GM23338 (cell line): ENCODE data around the gene MAGI3. TPM values are rescaled to one million over a fixed set of nuclear protein-coding genes. Genes with fewer than 3 reads are reported as not detected.

Experiments used
- ATAC-seq: fragments of 200-7000 bp; cut with Tn5 transposase; 3 replicates; pipeline ENCODE4 v1.9.1; 2020
- DNase-seq: peaks from one replicate; pipeline ENCODE4 v3.0.0-alpha.2; 2015; ENCODE audit warnings: low spot score
- H2AFZ ChIP-seq: fragments of 200-600 bp; sonication (generic); 2 replicates; pipeline ENCODE4 v1.8.0; 2016; ENCODE audit warnings: antibody characterized with exemption, mild to moderate bottlenecking, moderate library complexity
- H3F3A ChIP-seq: fragments of 200-600 bp; sonication (generic); replicated peaks from 2 replicates; pipeline ENCODE4 v1.8.0; 2017; ENCODE audit warnings: antibody characterized with exemption, mixed run types, low read depth
- H3K27ac ChIP-seq: fragments of 200-600 bp; sonication (generic); 2 replicates; pipeline ENCODE4 v1.6.1; 2016; ENCODE audit warnings: low read depth
- H3K27me3 ChIP-seq: fragments of 200-600 bp; sonication (generic); 2 replicates; pipeline ENCODE4 v1.8.0; 2016; ENCODE audit warnings: mild to moderate bottlenecking, mixed run types, moderate library complexity; ENCODE audit not compliant: insufficient read depth
- H3K36me3 ChIP-seq: fragments of 200-600 bp; sonication (generic); 2 replicates; pipeline ENCODE4 v1.8.0; 2016; ENCODE audit warnings: mild to moderate bottlenecking; ENCODE audit not compliant: insufficient read depth
- H3K4me1 ChIP-seq: fragments of 200-600 bp; sonication (generic); 2 replicates; pipeline ENCODE4 v1.8.0; 2016; ENCODE audit warnings: mild to moderate bottlenecking, moderate library complexity; ENCODE audit not compliant: insufficient read depth
- H3K4me2 ChIP-seq: fragments of 200-600 bp; sonication (generic); 2 replicates; pipeline ENCODE4 v1.7.1; 2017; ENCODE audit warnings: mixed run types
- H3K4me3 ChIP-seq: fragments of 200-600 bp; sonication (generic); 2 replicates; pipeline ENCODE4 v1.6.1; 2016; ENCODE audit warnings: mixed run types
- H3K79me2 ChIP-seq: fragments of 200-600 bp; sonication (generic); replicated peaks from 2 replicates; pipeline ENCODE4 v1.8.0; 2017; ENCODE audit warnings: mild to moderate bottlenecking; ENCODE audit not compliant: insufficient read depth
- H3K9me2 ChIP-seq: fragments of 200-600 bp; sonication (generic); 2 replicates; pipeline ENCODE4 v1.8.0; 2017; ENCODE audit not compliant: insufficient read depth
- H4K20me1 ChIP-seq: fragments of 200-600 bp; sonication (generic); replicated peaks from 2 replicates; pipeline ENCODE4 v1.8.0; 2017; ENCODE audit warnings: mild to moderate bottlenecking; ENCODE audit not compliant: insufficient read depth
- H3K27ac Mint-ChIP-seq: 2 replicates; pipeline ENCODE4 v1.8.0; 2020; ENCODE audit warnings: inconsistent platforms, mild to moderate bottlenecking, moderate library complexity, mixed read lengths
- H3K27me3 Mint-ChIP-seq: 3 replicates; pipeline ENCODE4 v1.8.0; 2022; ENCODE audit warnings: low read depth, mild to moderate bottlenecking, moderate library complexity, mixed read lengths, inconsistent platforms; ENCODE audit not compliant: insufficient read depth, poor library complexity
- H3K36me3 Mint-ChIP-seq: 3 replicates; pipeline ENCODE4 v1.8.0; 2021; ENCODE audit warnings: low read depth, mild to moderate bottlenecking, inconsistent platforms, moderate library complexity, mixed read lengths
- H3K4me1 Mint-ChIP-seq: 3 replicates; pipeline ENCODE4 v1.8.0; 2020; ENCODE audit warnings: mild to moderate bottlenecking, inconsistent platforms, mixed read lengths
- H3K4me3 Mint-ChIP-seq: 3 replicates; pipeline ENCODE4 v1.8.0; 2021; ENCODE audit warnings: moderate library complexity, mild to moderate bottlenecking, inconsistent platforms, mixed read lengths
- H3K9me3 Mint-ChIP-seq: 3 replicates; pipeline ENCODE4 v1.8.0; 2020; ENCODE audit warnings: moderate library complexity, mild to moderate bottlenecking, inconsistent platforms, mixed read lengths
- CREB1 ChIP-seq: fragments of 250-450 bp; sonication (Bioruptor Pico); IDR thresholded peaks from 2 replicates; pipeline ENCODE4 v1.5.0; 2020; ENCODE audit warnings: low read depth, mild to moderate bottlenecking, moderate library complexity
- CTCF ChIP-seq, 2 experiments: fragments of 200-600 bp in 1 of 2; sonication (generic) in 1 of 2; conservative IDR thresholded peaks; 2 replicates each; pipeline versions ENCODE4 v1.5.1 to v1.6.1; 2016 to 2017; ENCODE audit warnings: antibody characterized with exemption in 2 of 2, low read depth in 2 of 2, mild to moderate bottlenecking in 2 of 2, moderate library complexity in 1 of 2
- ETS1 ChIP-seq: IDR thresholded peaks from 2 replicates; pipeline ENCODE4 v1.6.1; 2016; ENCODE audit warnings: antibody characterized with exemption
- EZH2 ChIP-seq: fragments of 200-600 bp; sonication (generic); IDR thresholded peaks from one replicate; pipeline ENCODE4 v1.8.0; 2017; ENCODE audit warnings: antibody characterized with exemption, mild to moderate bottlenecking, low read depth; ENCODE audit not compliant: unreplicated experiment
- NANOG ChIP-seq: IDR thresholded peaks from 2 replicates; pipeline ENCODE4 v1.6.1; 2016; ENCODE audit warnings: antibody characterized with exemption, borderline replicate concordance
- POLR2AphosphoS5 ChIP-seq: IDR thresholded peaks from 2 replicates; pipeline ENCODE4 v1.6.1; 2016; ENCODE audit warnings: antibody characterized with exemption, low read depth
- REST ChIP-seq: IDR thresholded peaks from one replicate; pipeline ENCODE4 v1.6.1; 2018; ENCODE audit warnings: antibody characterized with exemption; ENCODE audit not compliant: unreplicated experiment
- STAT1 ChIP-seq: IDR thresholded peaks from one replicate; pipeline ENCODE4 v1.6.1; 2016; ENCODE audit warnings: antibody characterized with exemption; ENCODE audit not compliant: unreplicated experiment
- ZNF114 ChIP-seq: fragments of 250-450 bp; sonication (Bioruptor Pico); IDR thresholded peaks from 2 replicates; pipeline ENCODE4 v1.5.0; 2020; ENCODE audit warnings: mild to moderate bottlenecking, moderate library complexity
- ZNF331 ChIP-seq: fragments of 250-450 bp; sonication (Bioruptor Pico); IDR thresholded peaks from 2 replicates; pipeline ENCODE4 v1.5.0; 2020; ENCODE audit warnings: low read depth, mild to moderate bottlenecking, moderate library complexity
- ZNF462 ChIP-seq: fragments of 250-450 bp; sonication (Bioruptor Pico); IDR thresholded peaks from 2 replicates; pipeline ENCODE4 v1.5.0; 2020; ENCODE audit warnings: mild to moderate bottlenecking, moderate library complexity
- polyA plus RNA-seq: library from polyadenylated mRNA; unstranded; fragments of >200 nt; fragmentation: Nextera tagmentation; extraction: Ambion mirVana; gene quantifications from 2 replicates; pipeline ENCODE4 v1.2.1, GENCODE V29; 2016
- total RNA-seq: library from RNA; depleted of rRNA; stranded (reverse); fragments of >200 nt; shearing (Covaris generic); gene quantifications from 2 replicates; pipeline ENCODE4 v1.2.3, GENCODE V29; 2014

The MAGI3 gene
- total and polyA plus RNA-seq, 2 experiments from 2014 or later: 3.9 to 10.0 TPM

GRCh38 chr1:113684153-113684541, 293.8 kb downstream of the MAGI3 start (continued):
- TF ChIP-seq REST: no peak
- no peak for TF ChIP-seq CTCF (conservative IDR thresholded peaks at IDR 0.05; ENCODE audit: low read depth in 2 of 2)
- TF ChIP-seq STAT1: no peak
- no peak for TF ChIP-seq ZNF331
- TF ChIP-seq EZH2: no peak
- TF ChIP-seq CREB1 (CRISPR knock-in tag): no peak
- TF ChIP-seq POLR2AphosphoS5: no peak
- TF ChIP-seq NANOG: no peak
- TF ChIP-seq ZNF114 (CRISPR knock-in tag): no peak

GRCh38 chr1:113686891-113687618, 296.7 kb downstream of the MAGI3 start:
- Histone ChIP-seq H3F3A (no peaks in the 10 kb centered on the region), H3K36me3 (peaks cover 6% of the 10 kb centered on the region; the same call in 1 of the 2 replicates), H3K79me2 (no peaks in the 10 kb centered on the region), H4K20me1 (no peaks in the 10 kb centered on the region), H3K9me2 (no peaks in the 10 kb centered on the region), H3K4me1 (0 out of 2 replicates have a peak, but pooled peaks cover under 1% of the 10 kb centered on the region), H2AFZ (no peak overlapping the region), H3K4me3 (no peak overlapping the region), H3K27ac (no peak overlapping the region), H3K27me3 (no peaks in the 10 kb centered on the region), H3K4me2 (no peak overlapping the region)
- Mint-ChIP-seq H3K27ac (no peak overlapping the region), H3K4me3 (no peak overlapping the region), H3K27me3 (no peaks in the 10 kb centered on the region), H3K9me3 (peaks cover 10% of the 10 kb centered on the region), H3K36me3 (peaks cover 24% of the 10 kb centered on the region), H3K4me1 (peaks cover 3% of the 10 kb centered on the region; the same call in 2 of the 3 replicates)
- DNase-seq (no peak), ATAC-seq (no peak)
- TF ChIP-seq ZNF462 (CRISPR knock-in tag): no peak
- no peak for TF ChIP-seq ETS1
